ENCODE results near the gene TPRG1. TPM values are rescaled to one million over a fixed set of nuclear protein-coding genes. Genes with fewer than 3 reads are reported as not detected.

The TPRG1 gene
- total and polyA plus RNA-seq, 2 donors (not counting 1 experiment from before 2014, with no cell fraction given): 0.21 to 0.39 TPM

GRCh38 chr3:189372243-189372642 is 200.5 kb downstream of the TPRG1 start:
- Mint-ChIP-seq H3K4me3 (no peak overlapping the region), H3K9me3 (ENCODE audit: insufficient read depth) (no peaks in the 10 kb centered on the region), H3K27me3 (peaks cover 6% of the 10 kb centered on the region), H3K4me1 (no peaks in the 10 kb centered on the region), H3K27ac (no peak overlapping the region)
- Histone ChIP-seq H3K4me1 (ENCODE audit: control insufficient read depth in 2 of 2, insufficient read depth in 2 of 2, low read length in 2 of 2) (no peaks in the 10 kb centered on the region), H3K27me3 (replicated peaks in 1 of 4; ENCODE audit: control extremely low read depth in 1 of 4, control insufficient read depth in 3 of 4, insufficient read depth in 4 of 4, low read length in 3 of 4) (no peaks in the 10 kb centered on the region), H3K4me3 (ENCODE audit: control extremely low read depth in 1 of 5, extremely low read depth in 1 of 5, insufficient read depth in 1 of 5, low read depth in 2 of 5, low read length in 4 of 5) (no peak overlapping the region), H3K9me3 (ENCODE audit: control extremely low read depth in 1 of 3, control insufficient read depth in 2 of 3, insufficient read depth in 1 of 3, low read length in 2 of 3) (no peaks in the 10 kb centered on the region), H3K27ac (ENCODE audit: low read length in 2 of 2) (no peak overlapping the region), H3K9ac (ENCODE audit: low read length) (no peak overlapping the region), H3K36me3 (replicated peaks in 1 of 2; ENCODE audit: control extremely low read depth in 1 of 2, control insufficient read depth in 1 of 2, extremely low read depth in 1 of 2, insufficient read depth in 2 of 2, low read length in 1 of 2) (no peaks in the 10 kb centered on the region), H2AFZ (ENCODE audit: insufficient read depth, low read depth, low read length, poor library complexity, severe bottlenecking) (no peak overlapping the region), H3K4me2 (replicated peaks; ENCODE audit: low read depth, low read length, poor library complexity, severe bottlenecking) (no peak overlapping the region), H4K20me1 (ENCODE audit: control insufficient read depth, insufficient read depth, low read length, poor library complexity, severe bottlenecking) (no peaks in the 10 kb centered on the region), H3K79me2 (ENCODE audit: control insufficient read depth, insufficient read depth, low read length) (no peaks in the 10 kb centered on the region)
- DNase-seq: no peak
- POLR2A ChIA-PET: no interaction called here
- CTCF ChIA-PET: no interaction called here
- WGBS (ENCODE audit: insufficient coverage): no CpG with 5 or more reads among the region's 3 CpGs
- TF ChIP-seq EZH2 (IDR thresholded peaks at IDR 0.05; ENCODE audit: borderline replicate concordance, insufficient read depth, low read depth, low read length, poor library complexity, severe bottlenecking) (no peak), CTCF (IDR thresholded peaks at IDR 0.05) (no peak)
- ATAC-seq (ENCODE audit: low read depth): no peak
- intact Hi-C loops (cut with micrococcal nuclease): no loop called here

All from B cell (primary cell).